Activated CD4-positive, alpha-beta T cell treated with anti-CD3 and anti-CD28 coated beads, Interleukin-2, amount 50 U/mL, for 16 hours (primary cell): ENCODE measurements around the gene SLC5A10.
"Not testable (repeated sequence)": the region's sequence is repeated elsewhere in the genome, so short reads cannot be mapped to it uniquely, and the experiment has no call there.

Source experiments
- DNase-seq: peaks from one replicate; pipeline ENCODE4 v3.0.0-alpha.2; 2020

SLC5A10 gene

GRCh38 chr17:19022747-19023146, 70.8 kb downstream of the SLC5A10 start:
- no peak for DNase-seq

GRCh38 chr17:19023209-19023999, 71.4 kb downstream of the SLC5A10 start:
- no peak for DNase-seq

- no peak for DNase-seq
Measured at GRCh38 chr17:19024101-19025078, 72.4 kb downstream of the SLC5A10 start.

- not testable (repeated sequence) for DNase-seq
Measured at GRCh38 chr17:19028671-19029070, 76.7 kb downstream of the SLC5A10 start.

GRCh38 chr17:19029740-19030139, 77.8 kb downstream of the SLC5A10 start:
- DNase-seq: not testable (repeated sequence)

GRCh38 chr17:19030771-19031449, 78.9 kb downstream of the SLC5A10 start:
- DNase-seq: not testable (repeated sequence)

GRCh38 chr17:19031729-19032128, 79.8 kb downstream of the SLC5A10 start:
- DNase-seq: peak; percentile 71

- not testable (repeated sequence) for DNase-seq
Measured at GRCh38 chr17:19032377-19032988, 80.5 kb downstream of the SLC5A10 start.

- not testable (repeated sequence) for DNase-seq
Measured at GRCh38 chr17:19036186-19036585, 84.2 kb downstream of the SLC5A10 start.

GRCh38 chr17:19037547-19037946, 85.6 kb downstream of the SLC5A10 start:
- DNase-seq: not testable (repeated sequence)

GRCh38 chr17:19038007-19038406, 86.0 kb downstream of the SLC5A10 start:
- not testable (repeated sequence) for DNase-seq

- DNase-seq: not testable (repeated sequence)
Measured at GRCh38 chr17:19038730-19039129, 86.8 kb downstream of the SLC5A10 start.

- DNase-seq: not testable (repeated sequence)
Measured at GRCh38 chr17:19040350-19040749, 88.4 kb downstream of the SLC5A10 start.

GRCh38 chr17:19041871-19042270, 89.9 kb downstream of the SLC5A10 start:
- DNase-seq: not testable (repeated sequence)

GRCh38 chr17:19042369-19042768, 90.4 kb downstream of the SLC5A10 start:
- not testable (repeated sequence) for DNase-seq

- DNase-seq: not testable (repeated sequence)
Measured at GRCh38 chr17:19043032-19043431, 91.1 kb downstream of the SLC5A10 start.

GRCh38 chr17:19044643-19045042, 92.7 kb downstream of the SLC5A10 start:
- DNase-seq: not testable (repeated sequence)

- DNase-seq: not testable (repeated sequence)
Measured at GRCh38 chr17:19046782-19047375, 94.9 kb downstream of the SLC5A10 start, which contains the start of gene GRAP. Gene GRAP, minus strand, starts transcription at chr17:19046957. Its CDS starts 31 bp downstream, at chr17:19046926.

GRCh38 chr17:19047510-19047909, 95.5 kb downstream of the SLC5A10 start:
- DNase-seq: not testable (repeated sequence)

- DNase-seq: not testable (repeated sequence)
Measured at GRCh38 chr17:19048826-19049225, 96.9 kb downstream of the SLC5A10 start.

GRCh38 chr17:19055447-19055846, 103.5 kb downstream of the SLC5A10 start:
- not testable (repeated sequence) for DNase-seq
